Esophagus muscularis mucosa (tissue), 4 donors: Measurements from ENCODE around the gene ANKS1B.

ENCODE experiments used
- CTCF ChIP-seq, 3 experiments: fragments of 200-600 bp in 2 of 3; fragments of 450-650 bp in 1 of 3; sonication (generic) in 2 of 3; IDR thresholded peaks; one replicate each; pipeline ENCODE4 v1.5.1; 2017 to 2019; ENCODE audit warnings: antibody characterized with exemption in 3 of 3, mild to moderate bottlenecking in 2 of 3, moderate library complexity in 1 of 3
- EP300 ChIP-seq: sonication (generic); formaldehyde crosslinking; IDR thresholded peaks from one replicate; pipeline ENCODE4 v1.6.1; 2017; ENCODE audit warnings: antibody characterized with exemption
- POLR2A ChIP-seq: fragments of 450-650 bp; IDR thresholded peaks from one replicate; pipeline ENCODE4 v1.6.1; 2017; ENCODE audit warnings: antibody characterized with exemption, moderate library complexity, mild to moderate bottlenecking, low read depth
- POLR2AphosphoS5 ChIP-seq, 2 donors: sonication (generic); formaldehyde crosslinking; IDR thresholded peaks; one replicate each; pipeline ENCODE4 v1.6.1; 2017; ENCODE audit warnings: antibody characterized with exemption in 2 of 2

- no peak for TF ChIP-seq CTCF (IDR thresholded peaks at IDR 0.05)
- TF ChIP-seq EP300 = no peak
- TF ChIP-seq POLR2AphosphoS5 (IDR thresholded peaks at IDR 0.05) = no peak
- no peak for TF ChIP-seq POLR2A
Observed at GRCh38 chr12:99282624-99283023, 702.1 kb downstream of the ANKS1B start.
